HG03575 (cell line): Measurements from ENCODE around the gene CLDND2.

Source experiments
- ATAC-seq: cut with Tn5 transposase; IDR thresholded peaks from one replicate; pipeline ENCODE4 v1.9.1; 2021; ENCODE audit not compliant: unreplicated experiment, insufficient number of reproducible peaks, low FRiP score; ENCODE audit errors: extremely low read depth

CLDND2 gene

GRCh38 chr19:51338563-51339312, 30.1 kb downstream of the CLDND2 start:
- no peak for ATAC-seq

GRCh38 chr19:51337861-51338562, 30.8 kb downstream of the CLDND2 start:
- no peak for ATAC-seq

- no peak for ATAC-seq
Measured at GRCh38 chr19:51337141-51337860, 31.5 kb downstream of the CLDND2 start.

GRCh38 chr19:51333836-51334460, 34.9 kb downstream of the CLDND2 start:
- ATAC-seq: no peak

- no peak for ATAC-seq
Measured at GRCh38 chr19:51331716-51332115, 37.1 kb downstream of the CLDND2 start.

- ATAC-seq: no peak
Measured at GRCh38 chr19:51331193-51331592, 37.6 kb downstream of the CLDND2 start.

GRCh38 chr19:51330366-51330765, 38.4 kb downstream of the CLDND2 start:
- ATAC-seq: no peak

GRCh38 chr19:51329411-51329810, 39.4 kb downstream of the CLDND2 start:
- ATAC-seq: no peak

- ATAC-seq: no peak
Measured at GRCh38 chr19:51327066-51328001, 41.5 kb downstream of the CLDND2 start.

GRCh38 chr19:51326216-51327065, 42.4 kb downstream of the CLDND2 start:
- no peak for ATAC-seq

- ATAC-seq: no peak
Measured at GRCh38 chr19:51325161-51325976, 43.4 kb downstream of the CLDND2 start.

GRCh38 chr19:51324167-51324481, 44.7 kb downstream of the CLDND2 start:
- ATAC-seq: no peak

- no peak for ATAC-seq
Measured at GRCh38 chr19:51323481-51324166, 45.2 kb downstream of the CLDND2 start.

- ATAC-seq: no peak
Measured at GRCh38 chr19:51321799-51322198, 47.0 kb downstream of the CLDND2 start.

- ATAC-seq: no peak
Measured at GRCh38 chr19:51320280-51320657, 48.5 kb downstream of the CLDND2 start.

GRCh38 chr19:51319649-51320279, 49.0 kb downstream of the CLDND2 start:
- ATAC-seq: no peak
